Amniotic epithelial cell (primary cell): ENCODE measurements around the gene ALG11.

Experiments used
- DNase-seq: peaks from one replicate; pipeline ENCODE4 v3.0.0-alpha.2; 2010; ENCODE audit warnings: low read depth

The ALG11 gene

GRCh38 chr13:51997641-51998330 lies 14.4 kb upstream of the ALG11 start:
- no peak for DNase-seq

GRCh38 chr13:51998723-51999509 lies 13.3 kb upstream of the ALG11 start:
- DNase-seq, result peak; percentile 11

- peak; percentile 16 for DNase-seq
Measured at GRCh38 chr13:51999510-51999911, 12.7 kb upstream of the ALG11 start.

GRCh38 chr13:51999921-52000320 lies 12.3 kb upstream of the ALG11 start:
- DNase-seq, result no peak

- DNase-seq, result peak; percentile 60
Measured at GRCh38 chr13:52001120-52001731, 11.0 kb upstream of the ALG11 start.

- no peak for DNase-seq
Measured at GRCh38 chr13:52002361-52002760, 9.8 kb upstream of the ALG11 start.

- no peak for DNase-seq
Measured at GRCh38 chr13:52003541-52003940, 8.7 kb upstream of the ALG11 start.

- DNase-seq, result no peak
Measured at GRCh38 chr13:52004511-52005170, 7.6 kb upstream of the ALG11 start.

- no peak for DNase-seq
Measured at GRCh38 chr13:52005841-52006522, 6.2 kb upstream of the ALG11 start.

- DNase-seq, result no peak
Measured at GRCh38 chr13:52006523-52007245, 5.5 kb upstream of the ALG11 start.

- DNase-seq, result no peak
Measured at GRCh38 chr13:52009946-52010345, 2.3 kb upstream of the ALG11 start.

GRCh38 chr13:52010890-52011631 lies 1.1 kb upstream of the ALG11 start, which contains the start of gene ATP7B:
Gene ATP7B (minus strand): TSS chr13:52011450. CDS start chr13:52011337, 113 bp downstream.
- DNase-seq, result no peak

- no peak for DNase-seq
Measured at GRCh38 chr13:52012512-52012836, 276 bp downstream of the ALG11 start.

GRCh38 chr13:52016296-52016695 lies 4.1 kb downstream of the ALG11 start:
- no peak for DNase-seq

GRCh38 chr13:52020191-52020590 lies 8.0 kb downstream of the ALG11 start:
- DNase-seq, result no peak

GRCh38 chr13:52022356-52022755 lies 10.2 kb downstream of the ALG11 start:
- DNase-seq, result no peak

- DNase-seq, result no peak
Measured at GRCh38 chr13:52024481-52024880, 12.3 kb downstream of the ALG11 start, which contains the start of gene UTP14C. Gene UTP14C (plus strand): TSS chr13:52024691. CDS start chr13:52028805, 4,114 bp downstream.

GRCh38 chr13:52025475-52026245 lies 13.5 kb downstream of the ALG11 start:
- no peak for DNase-seq

GRCh38 chr13:52026246-52026626 lies 14.0 kb downstream of the ALG11 start:
- no peak for DNase-seq

- DNase-seq, result no peak
Measured at GRCh38 chr13:52027832-52028231, 15.6 kb downstream of the ALG11 start.
